ENCODE measurements around the gene MLIP.

Gene MLIP

DNA sequence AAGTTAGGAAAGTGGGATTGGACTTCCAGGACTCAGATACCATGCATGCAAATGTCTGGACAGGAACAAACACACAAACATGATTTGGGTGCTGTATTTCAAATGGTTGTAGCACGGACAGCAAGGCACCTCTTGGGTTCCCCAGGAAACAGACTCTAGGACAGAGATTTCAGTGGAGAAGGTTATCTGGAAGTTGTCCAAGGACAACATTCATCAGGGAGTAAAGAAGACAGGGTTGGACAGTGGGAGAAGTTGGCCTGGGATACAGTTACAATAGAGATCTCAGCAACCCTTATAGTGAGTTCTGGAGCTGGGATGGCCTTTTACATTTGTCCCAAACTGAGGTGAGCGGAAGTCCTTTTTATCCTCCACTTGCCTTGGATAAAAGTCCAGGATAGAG lies 177.2 kb downstream of the MLIP start:
- no peak for DNase-seq

DNA sequence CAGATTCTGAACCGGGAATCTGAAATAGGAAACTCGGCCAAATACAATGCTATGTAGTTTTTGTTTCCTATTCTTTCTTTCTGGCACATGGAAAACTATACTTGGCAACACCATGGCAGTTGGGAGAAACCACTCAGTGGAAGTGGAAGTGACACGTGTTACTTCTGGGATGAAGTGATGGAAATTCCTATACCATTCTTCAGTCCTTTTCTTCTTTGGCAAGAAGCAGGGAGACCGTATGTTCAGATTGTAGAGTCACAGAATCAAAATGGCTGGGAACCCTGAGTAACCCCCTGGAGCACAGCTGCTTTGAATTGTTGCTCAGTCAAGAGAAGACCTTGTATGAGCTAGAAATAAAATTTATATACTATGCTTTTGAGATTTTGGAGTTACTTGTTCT lies 178.2 kb downstream of the MLIP start:
- DNase-seq: no peak

DNA sequence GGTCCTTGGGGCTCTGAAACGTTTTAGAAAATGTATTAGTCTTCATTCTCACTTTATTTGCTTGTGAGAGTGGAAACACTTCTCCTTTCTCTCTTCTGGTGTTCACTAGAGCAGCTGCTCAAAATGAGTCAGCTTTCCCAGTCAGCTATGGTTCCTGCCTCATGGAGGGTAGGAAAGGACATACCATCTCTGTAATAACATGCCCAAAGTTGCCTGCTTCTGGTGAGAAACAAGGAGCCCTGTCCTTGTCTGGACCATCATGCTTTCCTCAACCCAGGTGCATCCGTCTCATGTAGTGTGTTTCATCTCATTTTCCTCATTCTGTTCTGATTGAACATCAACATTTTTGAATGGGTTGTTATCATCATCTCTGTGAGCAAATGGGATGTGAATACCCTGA lies 179.9 kb downstream of the MLIP start:
- DNase-seq: no peak

DNA sequence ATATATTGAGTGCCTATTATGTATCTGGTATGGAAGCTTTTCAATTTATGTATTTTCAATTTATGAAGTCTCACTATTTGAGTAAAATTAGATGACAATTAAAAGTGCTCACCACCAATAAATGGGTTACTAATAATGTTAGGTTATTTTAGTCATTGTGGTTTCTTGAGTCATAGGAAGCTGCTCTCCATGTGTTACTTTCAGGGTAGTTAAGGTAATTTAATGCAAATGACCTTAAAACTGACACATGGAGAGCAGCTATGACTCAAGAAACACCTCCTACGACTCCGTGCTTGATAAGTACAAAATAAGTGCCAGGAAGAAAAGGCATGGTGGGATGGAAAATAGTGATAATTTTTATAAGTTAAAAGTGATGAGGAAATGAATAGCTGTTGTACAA lies 180.5 kb downstream of the MLIP start:
- no peak for DNase-seq

DNA sequence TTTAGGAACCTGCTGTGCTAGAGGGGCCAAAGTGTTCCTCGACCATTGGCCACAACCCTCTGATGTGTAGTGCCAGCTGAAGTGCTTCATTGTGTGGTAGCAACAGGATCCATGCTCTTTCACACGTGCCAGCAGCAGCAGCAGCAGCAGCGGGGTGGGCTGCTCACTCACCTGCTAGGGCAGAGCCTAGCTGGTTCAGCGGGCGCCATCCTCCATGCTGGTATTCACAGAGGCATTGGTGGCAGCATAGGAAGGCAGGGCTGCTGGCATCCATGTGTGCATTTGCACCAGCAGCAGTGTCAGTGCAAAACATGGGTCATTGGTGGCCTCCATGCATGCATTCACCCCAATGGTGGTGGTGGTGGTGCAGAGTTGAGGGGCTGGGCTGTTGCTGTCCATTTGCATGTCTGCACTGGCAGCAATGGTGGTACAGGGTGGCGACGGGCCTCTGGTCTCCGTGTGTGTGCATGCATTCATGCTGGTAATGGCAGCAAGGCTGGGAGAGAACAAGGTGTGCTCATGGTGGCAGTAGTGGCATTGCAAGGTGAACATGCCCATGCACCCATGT lies 183.8 kb downstream of the MLIP start:
- DNase-seq: no peak

DNA sequence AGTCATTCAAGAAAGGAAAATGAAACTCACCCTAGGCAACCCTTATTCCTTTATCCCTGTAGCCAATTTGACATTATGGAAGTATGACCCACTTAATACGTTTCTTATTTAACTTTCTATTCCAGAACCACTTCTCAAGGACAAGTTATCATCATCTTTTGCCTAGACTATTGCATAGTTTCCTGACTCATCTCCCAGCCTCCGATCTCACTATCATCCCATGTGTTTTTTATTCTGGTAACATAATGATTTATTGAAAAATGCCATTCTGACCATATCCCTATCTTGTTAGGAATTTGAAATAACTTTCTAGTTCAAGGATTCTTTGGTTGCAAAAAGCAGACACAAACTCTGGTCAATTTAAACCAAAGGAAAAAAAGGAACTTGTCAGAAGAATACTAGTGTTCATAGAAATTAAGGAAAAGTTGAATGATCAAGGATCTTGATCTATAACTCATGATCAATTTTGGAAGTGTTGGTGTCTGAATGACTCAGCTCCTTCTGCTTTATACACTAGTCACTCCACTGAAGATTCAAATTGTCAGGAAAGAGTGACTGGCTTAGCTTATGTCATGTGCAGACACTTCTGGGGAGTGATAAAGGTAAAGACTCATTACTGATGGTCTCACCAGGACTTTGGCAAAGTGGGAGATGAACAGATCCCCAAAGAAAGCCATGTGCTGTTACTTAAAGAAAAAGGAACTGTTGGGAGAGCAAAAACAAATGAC lies 188.5 kb downstream of the MLIP start:
- DNase-seq: no peak

DNA sequence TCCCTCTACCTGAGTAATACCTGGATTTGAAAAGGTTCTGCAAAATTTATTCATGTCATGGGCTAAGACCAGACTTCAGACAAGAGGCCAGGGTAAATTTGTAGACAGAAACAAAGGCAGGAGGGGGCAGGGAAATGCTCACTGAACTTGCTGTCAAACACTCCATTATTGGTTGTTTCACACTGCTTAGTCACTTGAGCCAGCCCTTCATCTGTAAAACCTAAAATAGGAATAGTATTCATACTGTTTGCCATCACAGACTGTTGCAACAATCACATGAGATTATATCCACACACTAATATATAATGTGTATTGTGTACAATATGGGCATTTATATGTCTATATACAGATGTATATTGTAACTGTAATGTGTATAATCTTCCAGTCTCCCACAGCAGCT lies 190.5 kb downstream of the MLIP start:
- DNase-seq: no peak

DNA sequence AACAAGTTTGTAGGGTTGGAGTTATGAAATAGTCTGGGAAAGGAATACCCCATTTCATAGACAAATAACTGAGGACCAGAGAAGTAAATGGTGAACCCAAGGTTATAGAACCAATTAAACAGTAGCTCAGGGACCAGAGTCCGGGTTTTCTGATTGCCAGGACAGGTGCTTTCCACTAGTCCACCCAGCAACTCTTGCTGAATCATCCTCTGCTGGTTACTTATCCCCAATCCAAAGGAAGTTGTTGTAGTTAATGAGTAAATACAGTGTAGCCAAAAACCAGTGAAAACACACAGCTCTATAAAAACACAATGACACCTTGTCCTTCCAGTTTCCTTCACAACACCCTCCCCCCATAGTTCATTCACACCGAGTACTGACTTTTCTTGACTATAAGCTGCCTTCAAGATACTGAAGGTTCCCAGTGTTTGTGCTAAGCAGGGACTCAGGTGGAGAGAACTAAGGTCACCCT lies 196.2 kb downstream of the MLIP start:
- no peak for DNase-seq

DNA sequence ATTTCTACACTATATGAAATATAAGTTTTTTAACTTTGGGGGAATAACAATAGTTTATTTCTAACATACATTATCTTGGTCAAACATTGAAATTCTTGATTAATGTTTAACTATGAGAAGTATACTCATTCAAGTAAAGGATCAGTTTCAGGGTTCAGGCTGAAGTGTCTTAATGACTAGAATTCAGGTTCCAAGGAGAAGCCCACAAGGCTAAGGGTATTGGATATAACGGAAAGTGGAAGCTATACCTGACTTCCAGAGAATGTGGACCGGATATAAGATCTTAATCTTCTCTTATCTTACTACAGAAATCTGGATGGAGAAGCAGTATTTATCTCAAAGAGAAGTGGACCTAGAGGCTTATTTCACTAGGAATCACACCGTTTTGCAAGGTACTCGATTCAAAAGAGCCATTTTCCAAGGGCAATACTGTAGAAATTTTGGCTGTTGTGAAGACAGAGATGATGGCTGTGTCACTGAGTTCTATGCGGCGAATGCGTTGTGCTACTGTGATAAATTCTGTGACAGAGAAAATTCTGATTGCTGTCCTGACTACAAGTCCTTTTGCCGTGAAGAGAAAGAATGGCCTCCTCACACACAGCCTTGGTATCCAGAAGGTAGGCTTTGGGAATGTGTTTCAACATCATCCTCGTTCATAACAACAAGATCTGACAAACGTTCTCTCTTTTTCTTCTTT lies 197.2 kb downstream of the MLIP start, which contains the start of gene TINAG:
TSS of gene TINAG (plus strand) at position 153 of the 697 bp plus-strand sequence. CDS start at position 263, 110 bp downstream.
- DNase-seq: no peak

DNA sequence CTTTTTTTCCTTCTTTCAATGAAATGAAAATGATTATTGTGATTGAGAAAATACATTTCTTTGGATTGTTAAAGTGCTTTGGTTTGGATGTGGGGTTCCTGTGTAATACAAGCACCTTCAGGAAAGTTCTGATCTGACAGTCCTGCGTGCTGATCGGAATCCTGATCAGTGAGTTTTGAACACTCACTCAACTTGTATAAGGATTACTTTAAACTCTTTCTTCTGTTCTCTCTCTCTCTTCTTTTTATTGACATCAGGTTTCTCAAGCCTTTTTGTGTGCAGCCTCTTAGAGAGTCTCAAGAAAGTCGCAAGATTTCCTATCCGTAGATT lies 197.7 kb downstream of the MLIP start:
- DNase-seq: no peak

DNA sequence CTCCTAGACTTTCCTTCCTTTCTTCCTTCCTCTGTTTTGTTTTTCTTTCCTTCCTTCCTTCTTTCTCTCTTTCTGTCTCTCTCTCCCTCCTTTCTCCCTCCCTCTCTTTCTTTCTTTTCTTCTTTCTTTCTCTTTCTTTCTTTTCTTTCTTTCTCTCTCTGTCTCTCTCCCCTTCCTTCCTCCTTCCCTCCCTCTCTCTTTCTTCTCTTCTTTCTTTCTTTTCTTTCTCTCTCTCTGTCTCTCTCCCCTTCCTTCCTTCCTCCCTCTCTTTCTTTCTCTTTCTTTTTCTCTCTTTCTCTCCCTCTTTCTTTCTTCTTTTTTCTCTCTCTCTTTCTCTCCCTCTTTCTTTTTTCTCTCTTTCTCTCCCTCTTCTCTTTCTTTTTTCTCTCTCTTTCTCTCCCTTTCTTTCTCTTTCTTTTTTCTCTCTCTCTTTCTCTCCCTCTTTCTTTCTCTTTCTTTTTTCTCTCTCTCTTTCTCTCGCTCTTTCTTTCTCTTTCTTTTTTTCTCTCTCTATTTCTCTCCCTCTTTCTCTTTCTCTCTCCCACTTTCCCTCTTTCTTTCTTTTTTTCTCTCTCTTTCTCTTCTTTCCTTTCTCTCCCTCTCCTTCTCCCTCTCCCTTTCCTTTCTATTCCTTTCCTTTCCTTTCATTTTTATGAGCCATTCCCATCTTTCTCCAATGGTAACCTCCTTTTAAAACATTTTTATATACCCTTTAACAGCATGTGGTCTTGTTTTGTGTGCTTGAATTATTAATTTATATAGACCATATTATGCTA lies 199.3 kb downstream of the MLIP start:
- DNase-seq: no peak

DNA sequence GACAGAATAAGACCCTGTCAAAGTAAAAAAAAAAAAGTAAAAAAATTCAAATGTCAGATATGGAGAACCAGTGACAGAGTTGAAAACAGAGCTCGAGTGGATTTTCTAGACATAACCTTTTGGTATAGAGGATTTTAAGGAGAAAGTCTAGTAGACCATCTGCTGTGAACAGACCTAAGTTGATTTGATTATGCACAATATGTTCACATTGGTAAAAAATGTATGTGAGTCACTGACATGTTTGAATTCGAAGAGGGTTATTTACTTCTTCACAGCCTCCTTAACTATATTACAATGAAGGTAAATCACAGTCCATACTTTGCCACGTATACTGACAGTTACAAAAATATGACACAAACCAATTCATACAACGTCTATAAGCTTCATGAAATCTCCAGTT lies 204.4 kb downstream of the MLIP start:
- no peak for DNase-seq

Measured in suppressor macrophage treated with lipopolysaccharide for 1 hour (primary cell).